Thoracic aorta (tissue), 2 donors: ENCODE data around the gene PCSK4. TPM values are rescaled to one million over a fixed set of nuclear protein-coding genes. Genes with fewer than 3 reads are reported as not detected.
"Not testable (repeated sequence)": the region's sequence is repeated elsewhere in the genome, so short reads cannot be mapped to it uniquely, and the experiment has no call there.

ENCODE experiments used
- ATAC-seq: fragments of 150-250 bp; one replicate; pipeline ENCODE4 v1.8.0; 2017; ENCODE audit warnings: low read depth; ENCODE audit not compliant: insufficient number of reproducible peaks, low FRiP score
- DNase-seq: peaks from one replicate; pipeline ENCODE4 v3.0.0-alpha.2; 2020; ENCODE audit warnings: low spot score
- H3K27ac ChIP-seq, 2 donors: fragments of 200-600 bp; sonication (generic); 1 replicate in 1 of 2; 2 replicates in 1 of 2; pipeline ENCODE4 v1.5.1; 2016; ENCODE audit warnings: mild to moderate bottlenecking in 2 of 2, moderate library complexity in 2 of 2
- H3K27me3 ChIP-seq: fragments of 200-600 bp; sonication (generic); replicated peaks from 2 replicates; pipeline ENCODE4 v1.6.0; 2016; ENCODE audit warnings: mild to moderate bottlenecking; ENCODE audit not compliant: insufficient read depth
- H3K36me3 ChIP-seq: fragments of 200-600 bp; sonication (generic); one replicate; pipeline ENCODE4 v1.5.1; 2016
- H3K4me1 ChIP-seq, 2 donors: fragments of 200-600 bp; sonication (generic); 1 replicate in 1 of 2; 2 replicates in 1 of 2; pipeline versions ENCODE4 v1.5.1 to v1.6.0; 2016; ENCODE audit warnings: low read depth in 2 of 2, mild to moderate bottlenecking in 1 of 2; ENCODE audit not compliant: control insufficient read depth in 1 of 2
- H3K4me3 ChIP-seq: fragments of 200-600 bp; sonication (generic); 2 replicates; pipeline ENCODE4 v1.5.1; 2016; ENCODE audit warnings: mild to moderate bottlenecking
- H3K9me3 ChIP-seq: fragments of 200-600 bp; sonication (generic); 2 replicates; pipeline ENCODE4 v1.5.1; 2016
- CTCF ChIP-seq: fragments of 200-600 bp; sonication (generic); IDR thresholded peaks from one replicate; pipeline ENCODE4 v1.5.1; 2019; ENCODE audit warnings: antibody characterized with exemption
- total RNA-seq, 2 donors: library from RNA; depleted of rRNA; stranded (reverse); fragments of >200 nt; gene quantifications; one replicate each; pipeline versions ENCODE4 v1.1.0 to v1.2.3, GENCODE V29; 2016

PCSK4 gene
- under 1 TPM; 0.56 to 0.68 TPM for total RNA-seq

- peaks cover 6 to 17% of the 10 kb centered on the region in 2 donors for H3K4me1 ChIP-seq
Observed at GRCh38 chr19:1490311-1491113, at the start of gene PCSK4. Gene PCSK4 (minus strand): TSS chr19:1490350. CDS start chr19:1490346, 4 bp downstream.

GRCh38 chr19:1539749-1540148 is 49.6 kb upstream of the PCSK4 start:
- H3K36me3 ChIP-seq, H3K27me3 ChIP-seq, ATAC-seq, H3K4me3 ChIP-seq, H3K27ac ChIP-seq, H3K9me3 ChIP-seq, DNase-seq: not testable (repeated sequence)
- H3K4me1 ChIP-seq = peaks cover 5 to 15% of the 10 kb centered on the region in 2 donors

More at GRCh38 chr19:1490311-1491113, at the start of gene PCSK4:
- Histone ChIP-seq H3K36me3 (no peaks in the 10 kb centered on the region), H3K9me3 (no peaks in the 10 kb centered on the region), H3K27me3 (no peaks in the 10 kb centered on the region), H3K27ac (peak within 1 kb of the TSS in 1 of 2 donors; percentile 40), H3K4me3 (peak within 1 kb of the TSS; percentile 88)
- no peak for TF ChIP-seq CTCF
- peak; percentile 92 for ATAC-seq
- peak; percentile 93 for DNase-seq

- Histone ChIP-seq H3K4me1 (peaks cover 5 to 15% of the 10 kb centered on the region in 2 donors), H3K4me3 (no peak overlapping the region), H3K27me3 (no peaks in the 10 kb centered on the region), H3K27ac (no peak overlapping the region), H3K36me3 (no peaks in the 10 kb centered on the region), H3K9me3 (no peaks in the 10 kb centered on the region)
- no peak for ATAC-seq
- no peak for DNase-seq
- TF ChIP-seq CTCF = no peak
Observed at GRCh38 chr19:1538978-1539377, 48.8 kb upstream of the PCSK4 start.

GRCh38 chr19:1535699-1536098 is 45.5 kb upstream of the PCSK4 start:
- not testable (repeated sequence) for H3K9me3 ChIP-seq, H3K4me3 ChIP-seq, H3K27me3 ChIP-seq, DNase-seq, H3K36me3 ChIP-seq, ATAC-seq, H3K27ac ChIP-seq
- H3K4me1 ChIP-seq = peaks cover 5 to 13% of the 10 kb centered on the region in 2 donors

- no peak for TF ChIP-seq CTCF
- Histone ChIP-seq H3K27ac (no peak overlapping the region), H3K9me3 (no peaks in the 10 kb centered on the region), H3K4me3 (no peak overlapping the region), H3K36me3 (no peaks in the 10 kb centered on the region), H3K4me1 (peaks cover 0 to 6% of the 10 kb centered on the region in 2 donors), H3K27me3 (no peaks in the 10 kb centered on the region)
- DNase-seq = no peak
- ATAC-seq = no peak
Observed at GRCh38 chr19:1534972-1535371, 44.8 kb upstream of the PCSK4 start.

- H3K27me3 ChIP-seq = no peaks in the 10 kb centered on the region
- no peak overlapping the region for H3K27ac ChIP-seq
- H3K9me3 ChIP-seq = no peaks in the 10 kb centered on the region
- H3K36me3 ChIP-seq = no peaks in the 10 kb centered on the region
- ATAC-seq (no peak), DNase-seq (no peak)
- no peak overlapping the region for H3K4me3 ChIP-seq
- no peak for TF ChIP-seq CTCF
- no peaks in the 10 kb centered on the region for H3K4me1 ChIP-seq
Observed at GRCh38 chr19:1533510-1534150, 43.5 kb upstream of the PCSK4 start.
